Psoas muscle (tissue), 8 donors: Measurements from ENCODE around the gene INHBB. TPM values are rescaled to one million over a fixed set of nuclear protein-coding genes. Genes with fewer than 3 reads are reported as not detected.

Experiments used
- ATAC-seq, 4 donors: fragments of 200-7000 bp; cut with Tn5 transposase; one replicate each; pipeline ENCODE4 v1.9.1; 2020; ENCODE audit warnings: moderate library complexity in 3 of 4, mild to moderate bottlenecking in 2 of 4
- DNase-seq, 2 donors: peaks; one replicate each; pipeline ENCODE4 v3.0.0-alpha.2; 2020
- H3K27ac ChIP-seq: fragments of 200-600 bp; one replicate; pipeline ENCODE4 v1.8.0; 2022
- H3K27me3 ChIP-seq, 3 donors: fragments of 200-600 bp in 1 of 3; one replicate each; pipeline versions ENCODE4 v1.6.1 to v1.8.0; 2013 to 2022; ENCODE audit warnings: low read length in 2 of 3, mild to moderate bottlenecking in 2 of 3, moderate library complexity in 1 of 3; ENCODE audit not compliant: insufficient read depth in 3 of 3
- H3K36me3 ChIP-seq, 2 donors: fragments of 200-600 bp in 1 of 2; one replicate each; pipeline versions ENCODE4 v1.6.1 to v1.8.0; 2013 to 2022; ENCODE audit warnings: low read depth in 1 of 2, mild to moderate bottlenecking in 1 of 2, moderate library complexity in 1 of 2; ENCODE audit not compliant: insufficient read depth in 1 of 2
- H3K4me1 ChIP-seq: fragments of 200-600 bp; one replicate; pipeline ENCODE4 v1.8.0; 2022
- H3K4me3 ChIP-seq: fragments of 200-600 bp; one replicate; pipeline ENCODE4 v1.8.0; 2022; ENCODE audit warnings: mild to moderate bottlenecking
- H3K9me3 ChIP-seq: fragments of 200-600 bp; one replicate; pipeline ENCODE4 v1.8.0; 2022
- WGBS, 3 donors: extraction: QIAGEN DNeasy Blood & Tissue Kit; methylation state at CpG; one replicate each; pipeline versions ENCODE4 v1.1.6 to v1.1.7; 2013; 5-methylcytosine and 5-hydroxymethylcytosine counted together
- intact Hi-C, 2 donors: fragments of 100-400 bp; cut with DNase I; formaldehyde crosslinking; loops; one replicate each; pipeline versions ENCODE4 v1.11.0 to v1.14.2; 2022
- polyA plus RNA-seq, 3 donors: library from polyadenylated mRNA; stranded (reverse); fragments of 200-250 nt; gene quantifications; one replicate each; pipeline ENCODE4 v1.2.3, GENCODE V29; 2013
- total RNA-seq, 4 donors: library from RNA; stranded (reverse); fragmentation: NEBNext Ultra II Directional in 2 of 4; extraction: Animal tissue kit (Norgen Biotek cat#: 25700) in 2 of 4; gene quantifications; one replicate each; pipeline versions ENCODE4 v1.2.1 to v1.2.4, GENCODE V29; 2021 to 2023
- TF ChIP-seq, protein P1 (sequence below): fragments of 200-600 bp; IDR thresholded peaks from one replicate; pipeline ENCODE4 v1.8.0; 2022; ENCODE audit warnings: antibody characterized with exemption
- donor health status: healthy with polysubstance abuse.
- donor health status: DM: no; HTN: no; CAD: no; lungs with moderate emphysema.
- donor health status: Bipolar disorder and iron deficiency.
- donor health status: healthy.
- donor health status: DM: yes; HTN: yes; CAD: no.
- donor health status: DM: no; HTN: no; CAD: no.
- donor health status: DM: no; HTN: no; CAD: no.
- donor health status: DM: yes; HTN: yes; CAD: no.

The INHBB gene
- total and polyA plus RNA-seq, 7 donors = 2.9 to 20.0 (median 13.4) TPM

- peaks cover 0 to 4% (median 0%) of the 10 kb centered on the region in 3 donors for H3K27me3 ChIP-seq
- intact Hi-C loops = no loop called here
- TF ChIP-seq, protein P1, sequence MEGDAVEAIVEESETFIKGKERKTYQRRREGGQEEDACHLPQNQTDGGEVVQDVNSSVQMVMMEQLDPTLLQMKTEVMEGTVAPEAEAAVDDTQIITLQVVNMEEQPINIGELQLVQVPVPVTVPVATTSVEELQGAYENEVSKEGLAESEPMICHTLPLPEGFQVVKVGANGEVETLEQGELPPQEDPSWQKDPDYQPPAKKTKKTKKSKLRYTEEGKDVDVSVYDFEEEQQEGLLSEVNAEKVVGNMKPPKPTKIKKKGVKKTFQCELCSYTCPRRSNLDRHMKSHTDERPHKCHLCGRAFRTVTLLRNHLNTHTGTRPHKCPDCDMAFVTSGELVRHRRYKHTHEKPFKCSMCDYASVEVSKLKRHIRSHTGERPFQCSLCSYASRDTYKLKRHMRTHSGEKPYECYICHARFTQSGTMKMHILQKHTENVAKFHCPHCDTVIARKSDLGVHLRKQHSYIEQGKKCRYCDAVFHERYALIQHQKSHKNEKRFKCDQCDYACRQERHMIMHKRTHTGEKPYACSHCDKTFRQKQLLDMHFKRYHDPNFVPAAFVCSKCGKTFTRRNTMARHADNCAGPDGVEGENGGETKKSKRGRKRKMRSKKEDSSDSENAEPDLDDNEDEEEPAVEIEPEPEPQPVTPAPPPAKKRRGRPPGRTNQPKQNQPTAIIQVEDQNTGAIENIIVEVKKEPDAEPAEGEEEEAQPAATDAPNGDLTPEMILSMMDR = no peak
- H3K4me1 ChIP-seq = no peaks in the 10 kb centered on the region
- no peaks in the 10 kb centered on the region for H3K9me3 ChIP-seq
- ATAC-seq = no peak
- peak; percentile 7 to 36 for DNase-seq
- 70 to 75% (median 73%) methylated on average over 19 of the region's 19 CpGs for WGBS, 3 donors
- no peak overlapping the region for H3K27ac ChIP-seq
- no peak overlapping the region for H3K4me3 ChIP-seq
- H3K36me3 ChIP-seq = no peaks in the 10 kb centered on the region
Observed at GRCh38 chr2:120376679-120377640, 31.0 kb downstream of the INHBB start.

DNA sequence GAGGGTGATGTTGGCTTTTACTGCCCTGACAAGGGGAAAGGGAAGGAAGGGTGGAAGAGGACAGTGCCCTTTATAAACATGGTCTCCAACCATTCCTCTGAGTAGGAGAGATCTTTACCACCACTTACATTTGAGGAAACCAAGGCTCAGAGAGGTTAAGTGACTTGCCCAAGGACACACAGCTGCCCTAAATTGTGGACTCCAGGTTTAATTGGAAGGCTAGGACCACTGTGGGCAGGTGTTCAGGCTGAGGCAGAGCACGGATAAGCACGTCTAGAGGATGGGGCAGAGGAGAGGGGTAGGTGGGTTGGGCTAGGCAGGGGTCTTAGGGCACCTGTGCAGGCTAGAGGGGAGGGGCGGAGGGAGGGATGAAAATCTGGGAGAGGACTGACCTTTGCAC, 32.7 kb downstream of the INHBB start:
- intact Hi-C loops = no loop called here
- Histone ChIP-seq H3K27ac (no peak overlapping the region), H3K36me3 (no peaks in the 10 kb centered on the region), H3K9me3 (no peaks in the 10 kb centered on the region), H3K4me3 (no peak overlapping the region), H3K4me1 (no peaks in the 10 kb centered on the region), H3K27me3 (peaks cover 0 to 4% (median 0%) of the 10 kb centered on the region in 3 donors)
- TF ChIP-seq, protein P1 = no peak
- DNase-seq (no peak), ATAC-seq (no peak)
- WGBS, 3 donors = 82 to 97% (median 90%) methylated on average over 3 of the region's 3 CpGs

DNA sequence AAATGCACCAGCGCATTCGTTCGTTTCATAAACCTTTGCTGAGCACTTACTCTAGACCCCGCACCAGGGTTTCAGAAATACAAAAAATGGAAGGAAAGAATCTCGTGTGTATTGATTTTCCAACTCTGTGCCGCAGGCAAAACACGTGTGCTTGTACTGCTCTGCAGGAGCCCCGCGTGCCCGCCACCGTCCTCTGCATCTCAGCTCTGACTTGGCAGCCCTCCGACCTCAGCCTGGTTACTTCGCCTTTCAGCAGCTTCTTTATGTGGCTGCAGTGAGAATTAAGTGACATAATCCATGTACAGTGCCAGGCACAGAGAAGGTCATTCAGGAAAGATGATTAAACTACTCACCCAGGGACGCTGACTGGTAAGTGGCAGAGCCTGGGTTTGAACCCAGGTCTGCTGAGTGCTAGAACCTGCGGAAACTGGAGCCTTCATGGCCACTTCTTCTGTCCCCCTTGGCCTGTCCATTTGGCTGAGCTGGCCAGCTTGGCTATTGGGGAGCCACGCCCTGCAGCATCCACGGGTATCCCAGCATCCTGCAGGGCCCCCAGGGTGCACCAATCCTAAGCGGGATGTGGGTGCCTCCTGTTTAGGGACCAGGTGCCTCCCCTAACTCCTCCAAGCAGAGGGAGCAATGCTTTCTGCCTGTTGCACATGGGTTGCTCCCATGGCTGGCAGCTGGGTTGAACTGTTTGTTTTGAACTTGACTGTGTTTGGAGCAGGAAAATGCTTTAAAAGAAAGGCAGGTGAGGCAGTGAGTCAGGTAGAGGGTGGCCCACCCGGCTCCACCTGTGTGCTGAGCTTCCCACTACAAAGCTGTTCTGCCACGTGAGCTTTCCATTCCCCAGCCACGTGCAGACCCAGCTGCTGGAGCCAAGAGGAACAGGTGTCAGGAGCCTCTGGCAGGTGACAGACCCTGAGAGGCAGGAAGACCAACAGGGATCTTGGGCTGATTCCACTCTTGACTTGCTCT, 34.3 kb downstream of the INHBB start:
- DNase-seq = peak in 1 of 2 donors; percentile 35

GRCh38 chr2:120381192-120381591, 35.3 kb downstream of the INHBB start:
- TF ChIP-seq, protein P1 = no peak
- WGBS, 3 donors = 89 to 95% (median 91%) methylated on average over 6 of the region's 6 CpGs
- intact Hi-C loops = no loop called here
- Histone ChIP-seq H3K36me3 (no peaks in the 10 kb centered on the region), H3K4me1 (no peaks in the 10 kb centered on the region), H3K27ac (no peak overlapping the region), H3K4me3 (no peak overlapping the region), H3K9me3 (no peaks in the 10 kb centered on the region), H3K27me3 (peaks cover 0 to 4% (median 0%) of the 10 kb centered on the region in 3 donors)
- ATAC-seq = no peak
- DNase-seq = peak in 1 of 2 donors; percentile 45

More for the DNA sequence above, 34.3 kb downstream of the INHBB start:
- H3K36me3 ChIP-seq = no peaks in the 10 kb centered on the region
- TF ChIP-seq, protein P1 = no peak
- 72 to 80% (median 77%) methylated on average over 21 of the region's 21 CpGs for WGBS, 3 donors
- intact Hi-C loops = no loop called here
- no peak overlapping the region for H3K27ac ChIP-seq
- ATAC-seq = peak in 2 of 4 donors; percentile 31 to 40
- H3K27me3 ChIP-seq = peaks cover 0 to 4% (median 0%) of the 10 kb centered on the region in 3 donors
- no peak overlapping the region for H3K4me3 ChIP-seq
- no peaks in the 10 kb centered on the region for H3K4me1 ChIP-seq
- H3K9me3 ChIP-seq = no peaks in the 10 kb centered on the region
